Measurements from ENCODE around the gene GRIN1. TPM values are rescaled to one million over a fixed set of nuclear protein-coding genes. Genes with fewer than 3 reads are reported as not detected.

Gene GRIN1
- total RNA-seq, 1 donor: under 0.01 TPM

DNA sequence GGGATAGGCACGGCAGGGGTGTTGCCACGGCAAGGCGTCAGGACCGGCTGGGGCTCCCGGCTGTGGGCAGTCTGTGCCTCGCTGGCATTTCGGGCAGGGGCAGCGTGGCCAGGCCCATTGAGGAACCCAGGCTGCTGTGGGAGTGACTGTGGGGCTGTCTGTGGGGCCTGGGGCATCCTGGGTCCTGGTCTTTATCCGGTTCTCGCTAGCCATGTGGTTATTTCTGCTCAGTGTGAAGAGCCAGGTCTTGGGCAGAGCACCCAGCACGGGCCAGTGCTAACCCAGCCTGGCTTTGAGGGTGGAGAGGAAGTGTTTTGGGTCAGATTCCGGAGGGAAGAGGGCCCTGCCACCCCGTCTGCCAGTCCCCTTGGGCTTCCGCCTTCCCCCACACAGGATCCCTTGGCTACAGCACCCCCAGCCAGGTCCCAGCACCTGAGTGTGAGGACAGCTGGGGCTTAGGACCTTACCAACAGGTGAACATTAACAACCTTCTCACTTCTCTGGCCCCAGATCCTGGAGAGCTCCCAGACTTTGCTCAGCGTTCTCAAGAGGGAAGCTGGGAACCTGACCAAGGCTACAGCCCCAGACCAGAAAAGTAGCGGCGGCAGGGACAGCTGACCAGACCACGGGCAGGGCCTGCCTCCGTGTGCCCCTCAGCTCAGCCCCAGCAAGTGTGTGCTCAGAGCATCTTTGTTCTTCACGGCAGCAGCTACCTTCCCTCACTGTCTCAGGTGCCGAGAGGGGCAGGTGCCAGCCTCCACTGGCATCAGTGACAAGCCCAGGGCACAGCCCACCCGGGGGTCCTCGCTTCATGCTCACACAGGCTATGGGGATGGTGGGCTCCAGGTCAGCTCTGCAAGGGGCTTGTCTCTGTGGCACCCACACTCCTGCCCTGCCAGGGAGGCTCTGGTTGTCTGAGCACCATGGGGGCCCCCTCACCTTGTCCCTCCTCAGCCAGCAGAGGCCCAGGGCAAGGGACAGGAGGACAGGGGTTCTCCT is 50.6 kb downstream of the GRIN1 start:
- no peak for DNase-seq (ENCODE audit: low read depth in 2 of 3, low spot score in 2 of 3)

DNA sequence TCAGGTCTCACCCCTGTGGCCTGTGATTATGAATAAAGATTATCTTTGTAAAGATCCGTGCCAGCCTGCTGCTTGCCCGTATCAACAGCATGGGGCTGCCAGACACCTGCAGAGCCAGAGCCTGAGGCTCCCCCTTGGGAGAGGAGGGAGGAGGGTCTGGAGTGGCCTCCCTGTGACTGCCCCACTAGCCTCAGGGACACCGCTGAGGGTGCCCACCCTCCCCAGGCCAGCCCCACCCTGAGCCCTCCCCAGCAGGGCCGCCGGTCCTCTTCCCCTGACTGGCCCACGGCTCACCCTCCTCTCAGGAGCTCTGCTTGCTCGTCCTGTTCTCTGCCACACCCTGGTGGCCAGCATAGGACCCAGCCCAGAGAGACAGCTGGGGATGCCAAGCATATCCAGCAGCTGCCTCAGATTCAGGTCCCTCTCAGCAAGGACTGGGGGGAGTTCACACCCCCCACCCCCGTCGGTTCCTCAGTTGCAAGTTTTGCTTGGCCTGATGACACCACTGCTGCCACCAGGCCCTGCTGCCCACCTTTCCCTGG is 51.4 kb downstream of the GRIN1 start:
- DNase-seq (ENCODE audit: low read depth in 2 of 3, low spot score in 2 of 3): no peak

GRCh38 chr9:137191245-137191644 is 52.3 kb downstream of the GRIN1 start:
- DNase-seq (ENCODE audit: low read depth in 2 of 3, low spot score in 2 of 3): no peak

DNA sequence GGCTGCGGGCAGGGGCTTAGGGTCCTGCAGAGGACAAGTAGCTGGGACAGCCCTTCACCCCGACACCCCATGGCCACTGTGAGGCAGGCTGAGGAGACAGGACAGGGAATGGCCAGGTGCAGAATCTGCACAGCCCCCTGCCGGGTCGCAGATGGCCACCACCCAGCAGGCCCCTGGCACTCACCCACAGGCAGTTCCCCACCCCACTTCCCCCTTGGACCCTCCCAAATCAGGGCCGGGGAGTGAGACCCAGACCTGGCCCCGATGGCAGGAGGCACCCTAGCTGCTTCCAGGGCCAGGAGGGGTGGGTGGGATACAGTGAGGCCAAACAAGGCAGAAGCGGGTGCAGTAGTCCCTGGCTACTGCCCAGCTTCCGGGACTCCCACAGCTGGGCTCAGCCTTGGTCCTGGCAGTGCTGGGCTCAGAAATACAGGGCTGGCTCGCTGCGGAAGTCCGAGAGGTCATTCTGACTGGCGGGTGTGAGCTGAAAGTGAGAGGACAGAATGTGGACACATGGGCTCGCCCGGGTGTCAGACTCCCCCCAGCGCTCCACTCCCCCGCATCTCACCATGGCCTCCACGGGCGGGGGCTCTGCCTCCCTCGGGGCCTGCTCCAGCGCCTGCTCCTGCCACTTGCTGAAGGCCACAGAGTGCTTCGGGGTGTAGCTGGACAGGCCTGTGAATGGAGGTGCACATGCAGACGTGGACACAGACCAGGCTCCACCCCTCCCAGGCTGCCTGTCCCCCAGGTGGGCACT is 52.9 kb downstream of the GRIN1 start:
- no peak for DNase-seq (ENCODE audit: low read depth in 2 of 3, low spot score in 2 of 3)

GRCh38 chr9:137192448-137192780 is 53.5 kb downstream of the GRIN1 start:
- no peak for DNase-seq (ENCODE audit: low read depth in 2 of 3, low spot score in 2 of 3)

- DNase-seq (ENCODE audit: low read depth in 2 of 3, low spot score in 2 of 3): no peak
Measured at GRCh38 chr9:137192859-137193258, 53.9 kb downstream of the GRIN1 start.

DNA sequence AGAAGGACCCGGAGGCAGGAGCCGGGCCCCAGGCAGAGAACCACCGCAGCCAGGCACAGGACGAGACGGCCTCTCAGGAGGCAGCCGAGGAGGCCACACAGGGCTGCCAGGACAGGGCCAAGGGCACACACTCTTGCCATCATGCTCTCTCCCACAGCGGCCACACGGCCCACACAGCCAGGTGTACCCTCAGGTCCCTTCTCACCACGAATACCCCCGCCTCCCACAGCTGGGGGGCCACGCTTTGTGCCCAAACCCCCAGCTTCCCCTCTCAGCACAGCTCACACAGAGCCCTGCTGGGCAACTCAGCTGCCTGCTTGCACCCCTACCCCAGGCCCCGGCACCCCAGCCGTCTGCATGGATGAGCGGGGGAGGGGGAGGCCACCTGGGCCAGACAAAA is 54.8 kb downstream of the GRIN1 start:
- DNase-seq (ENCODE audit: low read depth in 2 of 3, low spot score in 2 of 3): no peak

DNA sequence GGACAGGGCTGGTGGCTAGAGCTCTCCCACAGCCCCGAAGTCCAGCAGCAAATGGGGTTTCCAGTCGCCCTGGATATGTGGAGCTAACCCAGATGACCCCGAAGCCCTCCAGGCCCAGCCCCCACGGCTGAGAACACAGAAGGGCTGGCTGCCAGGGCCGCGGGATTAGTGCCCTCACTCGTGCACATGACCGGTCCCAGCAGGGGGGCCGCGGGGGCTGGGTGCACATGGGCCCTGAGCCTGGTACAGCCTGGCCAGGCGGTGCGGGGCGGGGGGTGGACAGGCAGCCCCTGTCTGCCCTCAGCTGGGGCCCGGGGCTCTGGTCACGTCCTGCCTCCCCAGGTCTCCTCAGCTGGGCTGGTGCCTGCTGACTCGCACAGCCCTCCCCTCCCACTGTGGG is 55.4 kb downstream of the GRIN1 start:
- no peak for DNase-seq (ENCODE audit: low read depth in 2 of 3, low spot score in 2 of 3)

DNA sequence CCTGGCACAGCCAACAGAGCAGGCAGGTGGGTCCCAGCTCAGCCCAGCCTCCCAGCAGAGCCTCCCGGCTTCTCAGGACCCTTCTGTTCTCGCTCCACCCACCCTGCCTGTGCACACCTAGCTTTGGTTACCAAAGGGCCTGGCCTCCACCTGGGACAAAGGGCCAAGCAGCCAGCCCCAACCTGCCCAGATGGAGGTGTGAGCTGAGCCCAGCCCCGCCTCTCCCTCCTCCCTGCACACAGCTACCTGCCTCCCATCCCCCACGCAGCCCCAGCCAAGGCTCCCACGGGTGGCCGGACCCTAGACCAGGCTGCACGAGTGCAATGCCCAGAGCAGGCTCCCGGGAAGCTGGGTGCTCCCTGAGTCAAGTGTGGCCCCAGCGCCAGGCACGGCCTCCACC is 56.0 kb downstream of the GRIN1 start:
- DNase-seq (ENCODE audit: low read depth in 2 of 3, low spot score in 2 of 3): no peak

DNA sequence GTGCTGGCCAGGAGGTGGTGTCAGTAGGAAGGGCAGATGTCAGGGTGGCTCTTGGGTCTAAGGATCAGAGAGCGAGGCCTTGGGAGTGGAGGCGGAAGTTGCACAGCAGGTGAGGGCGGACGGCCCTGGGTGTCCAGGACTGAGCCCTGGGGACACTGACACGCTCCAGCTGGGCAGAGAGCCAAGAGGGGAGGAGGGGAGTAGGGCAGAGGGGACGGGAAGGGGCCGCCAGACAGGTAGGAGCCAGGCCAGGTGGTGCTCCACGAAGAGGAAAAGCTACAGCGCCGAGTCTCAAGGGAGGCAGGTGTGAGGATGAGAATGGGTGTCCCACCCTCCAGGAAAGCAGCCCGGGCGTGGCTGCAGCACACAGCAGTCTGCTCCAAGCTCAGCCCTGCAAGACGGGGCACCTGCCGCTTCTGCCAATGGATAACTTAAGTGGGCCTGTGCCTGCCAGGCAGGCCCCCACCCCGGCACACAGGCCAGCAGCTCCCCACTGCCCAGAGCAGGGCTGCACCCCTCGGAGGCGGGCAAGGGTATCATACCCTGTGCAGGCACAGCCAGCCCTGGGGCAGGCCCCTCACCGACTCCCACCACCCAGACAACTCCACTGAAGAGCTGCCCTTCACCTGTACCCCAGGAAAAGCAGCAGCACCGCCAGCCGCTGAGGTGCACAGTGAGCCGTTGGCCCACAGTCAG is 56.7 kb downstream of the GRIN1 start:
- DNase-seq (ENCODE audit: low read depth in 2 of 3, low spot score in 2 of 3): no peak

GRCh38 chr9:137198051-137198901 is 59.3 kb downstream of the GRIN1 start:
- no peak for DNase-seq (ENCODE audit: low read depth in 2 of 3, low spot score in 2 of 3)

DNA sequence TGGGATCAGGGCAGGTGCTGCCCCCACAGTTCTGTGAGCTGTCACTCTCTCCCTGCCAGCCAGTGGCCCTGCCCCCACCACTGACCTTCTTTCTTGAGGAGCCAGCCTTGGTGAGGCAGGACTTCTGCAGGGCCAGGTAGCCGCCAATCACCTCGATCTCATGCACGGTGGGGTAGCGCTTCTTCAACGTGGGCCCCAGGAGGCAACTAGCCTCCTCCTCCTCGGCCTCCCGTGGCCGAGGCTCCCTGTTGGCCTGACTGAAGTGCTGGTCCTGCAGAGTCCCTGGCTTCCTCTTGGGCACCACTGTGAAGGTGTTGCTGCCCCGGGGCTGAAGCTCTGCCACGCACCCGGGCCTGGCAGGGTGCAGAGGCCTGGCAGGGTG is 59.9 kb downstream of the GRIN1 start:
- DNase-seq (ENCODE audit: low read depth in 2 of 3, low spot score in 2 of 3): no peak

DNA sequence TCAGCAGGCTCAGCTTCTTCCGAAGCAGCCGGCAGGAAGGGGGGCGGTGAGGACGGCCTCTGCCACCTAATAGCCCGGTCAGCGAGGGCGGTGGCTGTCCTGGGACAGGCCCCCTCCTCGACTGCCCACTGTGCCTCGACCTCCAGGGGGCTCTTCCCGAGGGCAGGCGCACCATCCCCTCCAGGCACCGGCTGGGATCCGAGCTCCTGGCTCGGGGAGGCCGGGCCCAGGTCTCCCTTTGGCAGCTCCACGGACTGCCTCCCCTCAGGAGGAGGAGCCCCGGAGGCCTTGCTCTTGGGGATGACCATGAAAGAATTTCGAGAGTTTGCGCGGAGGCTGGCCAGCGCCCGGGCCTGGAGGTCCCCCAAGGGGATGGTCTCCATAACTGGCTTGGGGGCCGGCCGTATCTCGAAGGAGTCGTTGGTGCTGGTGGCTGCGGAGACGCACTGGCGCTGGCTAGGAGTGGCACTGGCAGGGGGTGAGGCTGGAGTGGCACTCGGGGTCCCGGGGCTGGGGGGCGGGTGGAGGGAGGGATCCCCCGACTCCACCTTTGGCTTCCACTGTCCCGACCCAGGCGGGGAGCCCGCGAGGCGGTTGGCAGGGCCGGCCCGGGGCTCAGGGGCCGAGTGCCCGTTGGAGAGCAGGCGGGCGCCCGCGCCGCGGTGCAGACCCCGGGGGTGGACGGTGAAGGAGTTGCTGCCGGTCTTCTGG is 60.6 kb downstream of the GRIN1 start:
- no peak for DNase-seq (ENCODE audit: low read depth in 2 of 3, low spot score in 2 of 3)

DNA sequence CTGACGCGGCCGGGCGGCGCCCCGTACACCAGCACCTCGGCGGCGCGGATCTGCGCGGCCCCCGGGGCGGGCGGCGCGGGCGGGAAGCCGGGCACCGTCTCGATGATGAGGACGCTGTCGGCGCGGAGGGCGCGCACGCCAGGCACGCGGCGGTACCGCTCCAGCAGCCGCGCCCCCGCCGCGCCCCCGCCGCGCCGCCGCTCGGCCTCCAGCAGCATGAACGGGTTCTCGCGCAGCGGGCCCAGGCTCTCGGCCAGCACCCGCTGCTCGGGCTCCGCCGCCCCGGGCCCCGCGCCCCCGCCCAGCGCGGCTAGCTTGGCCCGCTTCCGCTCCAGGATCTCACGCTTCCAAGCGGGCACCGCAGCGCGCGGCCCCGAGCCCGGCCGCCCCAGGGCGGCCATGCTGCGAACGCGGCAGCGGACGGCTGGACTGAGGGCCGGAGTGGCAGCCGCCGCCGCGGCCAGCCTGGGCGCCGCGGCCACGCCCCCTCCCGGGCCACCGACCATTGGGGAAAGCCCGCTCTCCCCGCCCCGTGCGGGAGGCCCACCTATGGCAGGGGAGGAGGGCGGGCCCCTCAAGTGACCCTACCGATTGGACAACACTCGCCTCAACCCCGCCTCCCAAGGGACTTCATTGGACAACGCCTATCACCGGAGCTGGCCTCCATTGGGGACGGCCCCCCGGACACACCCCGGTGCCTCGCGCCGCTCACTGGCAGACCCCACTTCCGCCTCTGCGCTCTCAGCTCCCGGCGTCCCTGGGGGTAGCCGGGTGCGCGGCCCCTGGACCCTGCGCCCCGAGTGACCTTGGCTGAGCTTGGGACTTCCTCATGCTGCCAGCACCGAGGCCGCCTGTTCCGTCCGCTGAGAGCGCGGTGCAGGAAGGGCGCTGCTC is 61.6 kb downstream of the GRIN1 start, which contains the start of gene TPRN:
Gene TPRN, minus strand, starts transcription at position 431 of the 894 bp plus-strand sequence. Its CDS starts 30 bp downstream, at position 401.
- peak; percentile 86 to 99 (median 98) for DNase-seq (ENCODE audit: low read depth in 2 of 3, low spot score in 2 of 3)

GRCh38 chr9:137201205-137201868 is 62.4 kb downstream of the GRIN1 start:
- DNase-seq (ENCODE audit: low read depth in 2 of 3, low spot score in 2 of 3): no peak

DNA sequence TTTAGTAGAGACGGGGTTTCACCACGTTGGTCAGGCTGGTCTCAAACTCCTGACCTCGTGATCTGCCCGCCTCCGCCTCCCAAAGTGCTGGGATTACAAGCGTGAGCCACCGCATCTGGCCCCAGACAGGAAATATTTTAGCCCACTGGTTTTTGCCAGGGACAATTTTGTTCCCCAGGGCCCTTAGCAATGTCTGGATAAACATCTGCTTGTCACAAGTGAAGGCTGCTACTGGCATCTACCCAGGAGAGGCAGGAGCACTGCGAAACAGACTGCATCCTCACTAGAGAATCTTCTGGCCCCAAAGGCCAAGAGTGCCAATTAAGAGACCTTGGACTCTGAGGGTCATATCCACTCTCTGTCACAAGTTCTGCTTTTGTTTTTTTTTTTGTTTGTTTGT is 64.0 kb downstream of the GRIN1 start:
- DNase-seq (ENCODE audit: low read depth in 2 of 3, low spot score in 2 of 3): no peak

DNA sequence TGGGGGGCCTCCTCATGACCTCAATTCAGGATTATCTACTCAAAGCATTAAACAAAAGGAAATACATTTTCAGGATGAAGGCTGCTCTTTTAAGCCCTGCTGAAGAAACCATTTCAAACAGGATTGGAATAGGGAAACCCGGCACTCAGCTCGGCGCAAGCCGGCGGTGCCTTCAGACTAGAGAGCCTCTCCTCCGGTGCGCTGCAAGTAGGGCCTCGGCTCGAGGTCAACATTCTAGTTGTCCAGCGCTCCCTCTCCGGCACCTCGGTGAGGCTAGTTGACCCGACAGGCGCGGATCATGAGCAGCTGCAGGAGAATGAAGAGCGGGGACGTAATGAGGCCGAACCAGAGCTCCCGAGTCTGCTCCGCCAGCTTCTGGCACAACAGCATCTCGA is 65.8 kb downstream of the GRIN1 start:
- no peak for DNase-seq (ENCODE audit: low read depth in 2 of 3, low spot score in 2 of 3)

Measured in hematopoietic multipotent progenitor cell (in vitro differentiated cells).